ENCODE data around the gene GLIS1. TPM values are rescaled to one million over a fixed set of nuclear protein-coding genes. Genes with fewer than 3 reads are reported as not detected.

Gene GLIS1
- total RNA-seq, 1 experiment from 2014 or later: 1.4 TPM

- DNase-seq: no peak
- H3K4me3 ChIP-seq: no peak overlapping the region
- H3K36me3 ChIP-seq: no peaks in the 10 kb centered on the region
- H3K27me3 ChIP-seq: no peaks in the 10 kb centered on the region
- no peaks in the 10 kb centered on the region for H3K9me3 ChIP-seq
Measured at GRCh38 chr1:53483170-53483569, 255.8 kb downstream of the GLIS1 start.

DNA sequence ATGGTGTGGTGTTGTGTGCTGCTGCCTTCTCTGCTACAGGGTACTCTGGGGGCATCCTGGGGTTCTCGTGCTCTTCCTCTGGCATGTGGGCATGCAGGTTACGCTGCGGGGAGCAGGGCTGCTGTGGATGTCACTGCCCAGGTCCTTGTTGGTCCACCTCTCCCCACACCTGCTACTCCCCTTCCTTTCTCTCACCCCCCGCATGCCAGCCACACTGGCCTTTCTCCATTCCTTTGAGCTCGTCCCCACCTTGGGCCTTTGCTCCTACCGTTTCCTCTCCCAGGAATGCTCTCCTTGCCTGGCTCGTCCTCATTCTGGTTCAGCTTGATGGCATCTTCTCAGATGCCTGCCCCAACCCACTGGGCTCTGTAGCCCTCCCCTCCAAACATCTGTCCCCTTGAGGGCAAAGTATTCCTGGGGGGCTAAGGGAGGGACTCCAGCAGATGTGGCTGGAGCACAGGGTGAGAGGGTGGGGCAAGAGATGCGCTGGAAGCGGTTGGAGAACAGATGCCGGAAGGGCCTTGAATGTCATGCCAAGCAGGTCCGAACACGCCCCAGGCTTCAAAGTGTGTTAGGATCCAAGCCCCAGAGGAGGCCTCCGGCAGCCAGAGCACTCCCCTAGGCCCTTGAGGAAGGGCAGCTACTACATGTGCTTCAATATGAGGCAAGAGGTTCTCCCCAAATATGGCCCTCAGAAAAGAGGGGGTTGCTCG lies 256.4 kb downstream of the GLIS1 start:
- no peak overlapping the region for H3K4me3 ChIP-seq

DNA sequence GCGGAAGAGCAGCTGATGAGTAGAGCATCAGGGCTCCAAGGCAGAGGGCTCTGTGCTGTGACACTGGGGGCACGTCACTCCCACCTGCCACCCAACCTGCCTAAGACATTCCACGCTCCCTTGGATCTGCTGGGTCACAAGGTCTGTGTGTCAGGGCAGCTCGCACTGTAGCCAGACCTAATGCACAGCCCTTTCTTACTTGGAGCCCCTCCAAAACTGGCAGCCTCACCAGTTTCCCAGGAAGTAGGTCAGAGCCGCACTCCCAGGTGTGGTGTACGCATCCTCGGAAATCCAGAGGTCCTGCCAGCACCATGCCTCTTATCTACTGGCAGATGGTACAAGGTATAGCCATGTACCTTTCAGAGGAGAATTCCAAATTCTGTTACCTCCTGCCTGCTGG lies 257.5 kb downstream of the GLIS1 start:
- no peaks in the 10 kb centered on the region for H3K27me3 ChIP-seq
- DNase-seq: no peak
- H3K4me3 ChIP-seq: no peak overlapping the region
- no peaks in the 10 kb centered on the region for H3K36me3 ChIP-seq
- H3K9me3 ChIP-seq: no peaks in the 10 kb centered on the region

More for the DNA sequence above, 256.4 kb downstream of the GLIS1 start:
- no peak for DNase-seq
- Histone ChIP-seq H3K9me3 (no peaks in the 10 kb centered on the region), H3K36me3 (no peaks in the 10 kb centered on the region), H3K27me3 (no peaks in the 10 kb centered on the region)

DNA sequence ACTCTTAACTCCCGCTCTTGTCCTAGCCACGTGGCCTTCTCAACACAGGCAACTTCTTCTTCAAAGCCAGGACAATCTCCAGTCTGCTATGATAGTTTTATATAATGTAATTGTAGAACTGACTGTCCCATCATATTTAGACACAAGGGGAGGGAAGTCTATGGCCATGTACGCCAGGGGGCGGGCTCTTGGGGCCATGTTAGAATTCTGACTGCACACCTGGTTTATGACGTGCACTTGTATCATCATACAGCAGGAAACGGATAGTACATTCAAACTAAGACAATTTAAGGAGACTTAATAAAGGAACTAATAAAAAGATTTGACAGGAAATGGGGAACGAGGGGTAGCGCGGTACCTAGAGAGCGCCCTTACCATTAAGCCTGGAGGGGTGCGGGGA lies 258.3 kb downstream of the GLIS1 start:
- H3K9me3 ChIP-seq: no peaks in the 10 kb centered on the region
- H3K27me3 ChIP-seq: no peaks in the 10 kb centered on the region
- H3K4me3 ChIP-seq: no peak overlapping the region
- no peaks in the 10 kb centered on the region for H3K36me3 ChIP-seq
- DNase-seq: no peak

DNA sequence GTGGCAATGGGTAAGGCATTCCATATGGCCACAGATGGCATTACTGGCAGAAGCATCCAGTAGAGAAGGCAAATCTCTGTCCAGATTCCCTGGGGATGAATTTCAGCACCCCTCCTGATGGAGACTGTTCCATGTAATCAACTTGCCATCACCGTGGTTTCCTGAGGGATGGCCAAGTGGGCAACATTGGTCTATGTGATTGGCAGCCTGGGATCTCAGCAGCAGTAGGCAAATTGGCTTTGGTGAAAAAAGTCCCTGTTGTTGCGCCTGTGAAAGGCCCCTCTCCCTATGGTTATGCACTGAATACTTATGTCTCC lies 260.5 kb downstream of the GLIS1 start:
- Histone ChIP-seq H3K36me3 (no peaks in the 10 kb centered on the region), H3K27me3 (no peaks in the 10 kb centered on the region), H3K9me3 (no peaks in the 10 kb centered on the region), H3K4me3 (no peak overlapping the region)
- DNase-seq: no peak

DNA sequence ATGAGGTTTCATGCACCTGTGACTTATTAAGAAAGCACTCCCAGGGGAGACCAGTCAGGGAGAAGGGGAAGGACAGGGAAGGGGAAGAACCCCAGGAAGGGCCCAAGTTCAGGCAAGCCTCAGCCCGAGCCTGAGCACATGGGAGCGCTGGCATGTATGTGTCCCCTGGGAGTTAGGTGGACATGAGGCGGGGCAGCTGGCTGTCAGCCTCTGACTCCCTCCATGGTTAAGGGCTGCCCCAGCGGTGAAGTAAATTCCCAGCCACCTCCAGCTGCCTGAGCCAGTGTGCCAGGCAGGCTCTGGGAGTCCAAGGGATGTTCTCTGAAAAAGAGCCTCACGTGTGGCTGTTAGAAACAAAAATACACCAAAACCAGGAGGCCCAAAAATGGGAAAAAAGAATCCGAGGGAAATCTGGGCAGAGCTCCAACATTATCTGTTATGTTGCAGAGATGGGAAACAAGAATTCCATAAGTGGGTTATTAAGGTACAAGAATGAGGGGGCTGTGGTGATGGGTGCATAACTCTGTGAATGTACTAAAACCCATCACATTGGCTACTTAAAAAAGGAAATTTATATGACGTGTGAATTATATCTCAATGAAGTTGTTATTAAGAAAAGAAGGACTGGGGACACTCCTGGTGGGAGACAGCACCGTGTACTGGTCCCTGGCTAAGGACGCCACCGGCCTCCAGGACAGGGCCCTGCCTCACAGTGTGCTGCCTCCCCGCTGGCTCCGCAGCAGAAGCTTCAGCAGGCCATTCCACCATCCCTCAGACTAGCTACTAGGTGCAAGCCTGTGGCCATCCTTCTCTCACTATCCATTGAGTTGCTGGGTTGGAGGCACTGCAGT lies 261.1 kb downstream of the GLIS1 start:
- H3K36me3 ChIP-seq: no peaks in the 10 kb centered on the region
- no peak for DNase-seq
- no peaks in the 10 kb centered on the region for H3K27me3 ChIP-seq
- no peaks in the 10 kb centered on the region for H3K9me3 ChIP-seq
- H3K4me3 ChIP-seq: no peak overlapping the region

- DNase-seq: no peak
- no peaks in the 10 kb centered on the region for H3K27me3 ChIP-seq
- H3K9me3 ChIP-seq: no peaks in the 10 kb centered on the region
Measured at GRCh38 chr1:53476579-53476978, 262.4 kb downstream of the GLIS1 start.

GRCh38 chr1:53475664-53476063 lies 263.3 kb downstream of the GLIS1 start:
- no peaks in the 10 kb centered on the region for H3K9me3 ChIP-seq
- H3K4me3 ChIP-seq: no peak overlapping the region
- no peaks in the 10 kb centered on the region for H3K36me3 ChIP-seq
- H3K27me3 ChIP-seq: no peaks in the 10 kb centered on the region
- no peak for DNase-seq

More at GRCh38 chr1:53476579-53476978, 262.4 kb downstream of the GLIS1 start:
- no peak overlapping the region for H3K4me3 ChIP-seq
- H3K36me3 ChIP-seq: no peaks in the 10 kb centered on the region

DNA sequence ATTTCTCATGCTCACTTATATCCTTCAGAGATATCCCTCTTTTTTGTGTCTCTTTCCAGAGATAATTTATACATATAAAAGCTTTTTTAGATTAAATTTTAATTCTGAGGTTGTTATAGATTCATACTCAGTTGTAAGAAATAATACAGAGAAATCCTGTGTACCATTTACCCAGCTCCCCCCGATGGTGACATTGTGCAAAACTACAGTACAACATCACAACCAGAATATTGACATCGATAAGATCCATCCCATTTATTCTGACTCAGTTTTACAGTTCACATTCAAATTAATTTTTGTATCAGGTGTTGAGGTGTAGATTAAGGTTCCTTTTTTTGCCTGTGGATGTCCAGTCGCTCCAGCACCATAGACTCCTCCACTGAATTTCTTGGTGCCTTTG lies 265.5 kb downstream of the GLIS1 start:
- no peak for DNase-seq
- H3K9me3 ChIP-seq: no peaks in the 10 kb centered on the region
- H3K36me3 ChIP-seq: no peaks in the 10 kb centered on the region
- no peak overlapping the region for H3K4me3 ChIP-seq
- H3K27me3 ChIP-seq: no peaks in the 10 kb centered on the region

DNA sequence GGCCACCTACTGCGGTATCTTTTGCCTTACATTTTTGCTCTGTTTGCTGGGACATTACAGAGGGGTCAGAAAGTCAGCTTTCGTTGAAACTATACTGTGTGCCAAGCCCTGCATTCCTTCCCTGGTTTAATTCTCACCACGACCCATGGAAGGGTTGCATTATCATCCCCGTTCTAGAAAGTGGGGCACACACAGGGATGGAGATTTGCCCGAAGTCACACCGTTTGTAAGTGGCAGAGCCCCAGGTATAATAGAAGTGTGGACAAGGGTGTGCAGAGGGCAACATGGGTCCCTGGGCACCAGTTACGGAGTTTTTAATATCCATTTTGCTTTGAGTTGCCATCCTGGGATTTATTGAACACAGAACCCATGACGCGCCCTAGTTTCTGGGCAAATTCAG lies 268.0 kb downstream of the GLIS1 start:
- DNase-seq: no peak
- H3K27me3 ChIP-seq: no peaks in the 10 kb centered on the region
- no peak overlapping the region for H3K4me3 ChIP-seq
- no peaks in the 10 kb centered on the region for H3K9me3 ChIP-seq
- H3K36me3 ChIP-seq: no peaks in the 10 kb centered on the region

GRCh38 chr1:53470584-53470983 lies 268.4 kb downstream of the GLIS1 start:
- H3K27me3 ChIP-seq: no peaks in the 10 kb centered on the region
- H3K4me3 ChIP-seq: no peak overlapping the region
- no peaks in the 10 kb centered on the region for H3K36me3 ChIP-seq
- DNase-seq: no peak
- H3K9me3 ChIP-seq: no peaks in the 10 kb centered on the region

GRCh38 chr1:53470155-53470554 lies 268.8 kb downstream of the GLIS1 start:
- DNase-seq: peak; percentile 50
- Histone ChIP-seq H3K9me3 (no peaks in the 10 kb centered on the region), H3K36me3 (no peaks in the 10 kb centered on the region), H3K4me3 (no peak overlapping the region), H3K27me3 (no peaks in the 10 kb centered on the region)

DNA sequence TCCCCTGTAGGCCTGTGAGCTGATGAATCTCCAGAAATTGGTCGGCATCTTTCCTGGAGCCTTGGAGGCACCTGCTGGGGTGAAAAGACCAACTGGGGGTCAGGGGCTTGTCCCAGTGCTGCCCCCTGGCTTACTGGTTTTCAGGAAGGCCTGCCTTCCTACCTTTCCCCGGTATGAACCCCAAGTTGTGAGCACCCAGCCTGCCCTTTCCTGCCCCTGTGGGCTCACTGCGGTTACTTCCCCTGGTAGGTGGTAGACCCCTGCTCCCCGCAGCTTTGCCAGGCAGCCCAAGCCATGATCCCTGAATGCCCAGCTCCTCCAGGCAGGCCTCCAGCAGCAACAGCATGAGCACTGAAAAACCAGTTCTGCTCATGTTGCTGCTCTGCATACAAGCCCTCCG lies 269.6 kb downstream of the GLIS1 start:
- Histone ChIP-seq H3K9me3 (no peaks in the 10 kb centered on the region), H3K36me3 (no peaks in the 10 kb centered on the region), H3K27me3 (no peaks in the 10 kb centered on the region), H3K4me3 (no peak overlapping the region)
- DNase-seq: no peak

- DNase-seq: no peak
- Histone ChIP-seq H3K36me3 (no peaks in the 10 kb centered on the region), H3K4me3 (no peak overlapping the region), H3K9me3 (no peaks in the 10 kb centered on the region), H3K27me3 (no peaks in the 10 kb centered on the region)
Measured at GRCh38 chr1:53468374-53468773, 270.6 kb downstream of the GLIS1 start.

GRCh38 chr1:53467391-53467790 lies 271.6 kb downstream of the GLIS1 start:
- DNase-seq: no peak
- Histone ChIP-seq H3K36me3 (no peaks in the 10 kb centered on the region), H3K9me3 (no peaks in the 10 kb centered on the region), H3K4me3 (no peak overlapping the region), H3K27me3 (no peaks in the 10 kb centered on the region)

GRCh38 chr1:53465023-53465957 lies 273.7 kb downstream of the GLIS1 start:
- Histone ChIP-seq H3K9me3 (no peaks in the 10 kb centered on the region), H3K36me3 (no peaks in the 10 kb centered on the region), H3K4me3 (no peak overlapping the region), H3K27me3 (no peaks in the 10 kb centered on the region)
- DNase-seq: no peak
